Neural crest cell (in vitro differentiated cells): ENCODE measurements around the gene SCUBE2. TPM values are rescaled to one million over a fixed set of nuclear protein-coding genes. Genes with fewer than 3 reads are reported as not detected.

Experiments used
- DNase-seq: peaks from one replicate; pipeline ENCODE4 v3.0.0; 2021; ENCODE audit warnings: low read depth, mixed read lengths, low spot score
- H3K27ac Mint-ChIP-seq: one replicate; pipeline ENCODE4 v1.8.0; 2021; ENCODE audit warnings: mild to moderate bottlenecking, mixed read lengths; ENCODE audit not compliant: unreplicated experiment
- H3K27me3 Mint-ChIP-seq: 2 replicates; pipeline ENCODE4 v1.8.0; 2021; ENCODE audit warnings: low read depth, mild to moderate bottlenecking, mixed read lengths
- H3K36me3 Mint-ChIP-seq: 2 replicates; pipeline ENCODE4 v1.8.0; 2021; ENCODE audit warnings: low read depth, mild to moderate bottlenecking, mixed read lengths
- H3K4me1 Mint-ChIP-seq: 2 replicates; pipeline ENCODE4 v1.8.0; 2021; ENCODE audit warnings: mixed read lengths
- H3K4me3 Mint-ChIP-seq: one replicate; pipeline ENCODE4 v1.8.0; 2021; ENCODE audit warnings: mild to moderate bottlenecking, mixed read lengths
- H3K9me3 Mint-ChIP-seq: 2 replicates; pipeline ENCODE4 v1.8.0; 2021; ENCODE audit warnings: mixed read lengths
- total RNA-seq: library from RNA; stranded (reverse); gene quantifications from 2 replicates; pipeline ENCODE4 v1.2.1, GENCODE V29; 2021
- TF ChIP-seq, protein P1 (sequence below): fragments of 200-600 bp; sonication (generic); conservative IDR thresholded peaks from 2 replicates; pipeline ENCODE4 v1.5.0; 2021; ENCODE audit warnings: antibody characterized with exemption, mild to moderate bottlenecking

SCUBE2 gene
- total RNA-seq, 1 donor from 2014 or later, result 11.0 TPM

- TF ChIP-seq, protein P1, sequence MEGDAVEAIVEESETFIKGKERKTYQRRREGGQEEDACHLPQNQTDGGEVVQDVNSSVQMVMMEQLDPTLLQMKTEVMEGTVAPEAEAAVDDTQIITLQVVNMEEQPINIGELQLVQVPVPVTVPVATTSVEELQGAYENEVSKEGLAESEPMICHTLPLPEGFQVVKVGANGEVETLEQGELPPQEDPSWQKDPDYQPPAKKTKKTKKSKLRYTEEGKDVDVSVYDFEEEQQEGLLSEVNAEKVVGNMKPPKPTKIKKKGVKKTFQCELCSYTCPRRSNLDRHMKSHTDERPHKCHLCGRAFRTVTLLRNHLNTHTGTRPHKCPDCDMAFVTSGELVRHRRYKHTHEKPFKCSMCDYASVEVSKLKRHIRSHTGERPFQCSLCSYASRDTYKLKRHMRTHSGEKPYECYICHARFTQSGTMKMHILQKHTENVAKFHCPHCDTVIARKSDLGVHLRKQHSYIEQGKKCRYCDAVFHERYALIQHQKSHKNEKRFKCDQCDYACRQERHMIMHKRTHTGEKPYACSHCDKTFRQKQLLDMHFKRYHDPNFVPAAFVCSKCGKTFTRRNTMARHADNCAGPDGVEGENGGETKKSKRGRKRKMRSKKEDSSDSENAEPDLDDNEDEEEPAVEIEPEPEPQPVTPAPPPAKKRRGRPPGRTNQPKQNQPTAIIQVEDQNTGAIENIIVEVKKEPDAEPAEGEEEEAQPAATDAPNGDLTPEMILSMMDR, result no peak
- no peak for DNase-seq
- Mint-ChIP-seq H3K27me3 (no peaks in the 10 kb centered on the region), H3K36me3 (no peaks in the 10 kb centered on the region), H3K4me1 (no peaks in the 10 kb centered on the region), H3K4me3 (no peak overlapping the region), H3K27ac (no peak overlapping the region), H3K9me3 (no peaks in the 10 kb centered on the region)
These were observed 34.4 kb downstream of the SCUBE2 start for GRCh38 chr11:9057007-9057406.

DNA sequence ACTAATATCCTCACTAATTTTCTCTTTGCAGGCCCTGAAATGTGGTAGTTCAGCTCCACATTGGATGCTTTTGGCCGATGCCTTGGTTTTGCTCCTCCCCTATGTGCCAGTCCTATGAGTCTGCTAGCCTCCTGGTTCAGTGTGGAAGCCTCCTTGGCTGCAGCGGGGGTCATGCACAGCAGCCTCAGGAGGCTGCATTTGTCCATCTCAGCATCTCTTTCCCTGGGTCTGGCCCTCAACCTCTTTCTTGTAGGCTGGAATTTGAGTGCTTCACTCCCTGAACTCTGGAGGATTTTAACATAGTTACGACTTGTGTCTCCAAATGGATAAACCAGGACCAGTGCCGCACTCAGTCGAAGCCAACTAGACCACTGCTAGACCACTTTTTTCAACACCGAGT is 34.9 kb downstream of the SCUBE2 start:
- Mint-ChIP-seq H3K27me3 (no peaks in the 10 kb centered on the region), H3K4me3 (no peak overlapping the region), H3K27ac (no peak overlapping the region), H3K9me3 (no peaks in the 10 kb centered on the region), H3K4me1 (no peaks in the 10 kb centered on the region), H3K36me3 (no peaks in the 10 kb centered on the region)
- DNase-seq, result no peak
- TF ChIP-seq, protein P1, result no peak

DNA sequence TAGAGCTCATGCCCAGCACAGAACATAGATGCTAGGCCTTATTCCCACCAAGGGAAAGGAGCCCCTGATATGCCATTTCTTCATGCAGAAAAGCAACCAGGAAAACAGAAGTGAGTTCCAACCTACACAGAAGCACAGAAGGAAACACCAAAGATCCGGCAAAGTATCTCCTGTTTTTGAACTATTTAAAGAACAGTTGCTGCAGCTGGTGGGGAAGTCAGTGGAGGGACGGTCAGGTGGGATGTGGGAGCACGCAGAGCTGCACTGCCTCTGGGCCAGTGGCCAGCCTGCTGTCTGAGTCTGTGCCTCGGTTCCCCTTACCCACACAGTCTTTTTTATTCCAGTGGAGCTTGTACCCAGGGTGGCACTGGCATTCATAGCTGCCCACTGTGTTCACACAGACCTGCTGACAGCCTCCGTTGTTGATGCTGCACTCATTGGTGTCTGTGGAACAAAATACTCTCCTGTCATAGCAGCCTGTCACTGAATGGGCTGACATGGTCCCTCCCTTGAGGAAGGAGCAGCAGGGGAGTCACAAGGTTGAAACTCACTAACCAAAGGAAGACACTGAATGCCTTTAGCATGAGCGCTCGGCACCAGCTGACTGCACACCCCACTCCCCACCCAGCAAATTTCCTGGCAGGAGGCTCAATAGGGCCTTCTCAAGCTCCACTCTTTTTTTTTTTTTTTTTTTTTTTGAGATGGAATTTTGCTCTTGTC is 37.9 kb downstream of the SCUBE2 start:
- DNase-seq, result no peak
- Mint-ChIP-seq H3K9me3 (no peaks in the 10 kb centered on the region), H3K27me3 (no peaks in the 10 kb centered on the region), H3K36me3 (no peaks in the 10 kb centered on the region), H3K4me3 (no peak overlapping the region), H3K4me1 (peaks cover 3% of the 10 kb centered on the region), H3K27ac (no peak overlapping the region)
- TF ChIP-seq, protein P1, result no peak

DNA sequence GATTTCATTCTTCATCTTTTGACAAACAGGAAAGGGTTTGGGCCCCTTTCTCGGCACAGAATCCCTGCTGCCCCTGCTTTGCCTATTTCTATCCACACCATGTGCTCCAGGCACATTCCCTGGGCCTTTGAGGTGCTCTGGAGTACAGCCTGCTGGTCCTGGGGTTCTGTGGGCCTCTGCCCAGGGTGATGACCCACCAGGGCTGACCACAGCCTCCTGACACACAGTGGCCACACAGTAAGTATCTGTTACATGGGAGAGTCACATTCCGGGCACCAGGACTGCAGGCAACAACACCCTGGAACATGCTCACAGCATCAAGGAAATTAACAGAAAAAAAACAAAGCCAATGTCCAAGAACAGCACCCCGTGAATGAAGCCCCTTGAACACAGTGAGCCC is 39.1 kb downstream of the SCUBE2 start:
- TF ChIP-seq, protein P1, result no peak
- Mint-ChIP-seq H3K27me3 (no peaks in the 10 kb centered on the region), H3K27ac (no peak overlapping the region), H3K36me3 (no peaks in the 10 kb centered on the region), H3K9me3 (no peaks in the 10 kb centered on the region), H3K4me3 (no peak overlapping the region), H3K4me1 (peaks cover 12% of the 10 kb centered on the region)
- DNase-seq, result no peak

DNA sequence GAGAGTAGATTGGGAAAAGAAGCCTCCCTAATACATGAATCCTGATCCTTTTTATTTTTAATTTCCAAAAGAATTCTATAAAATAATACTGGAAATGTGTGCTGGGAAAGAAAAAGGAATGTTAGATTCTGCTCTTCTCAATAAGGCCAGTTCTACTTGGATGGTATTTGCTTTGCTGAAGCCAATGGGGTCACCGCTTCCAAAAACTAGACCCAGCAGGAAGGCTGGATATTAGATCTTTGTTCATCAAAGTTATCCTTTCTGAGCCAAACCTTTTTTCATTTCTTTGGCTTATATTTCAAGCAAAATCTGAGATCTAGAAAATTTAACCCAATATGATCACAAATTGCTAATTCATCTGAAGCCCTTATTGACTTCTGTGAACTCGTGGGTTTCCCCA is 41.4 kb downstream of the SCUBE2 start:
- no peak for DNase-seq
- TF ChIP-seq, protein P1, result no peak
- H3K27me3 Mint-ChIP-seq, result no peaks in the 10 kb centered on the region
- no peak overlapping the region for H3K4me3 Mint-ChIP-seq
- H3K9me3 Mint-ChIP-seq, result no peaks in the 10 kb centered on the region
- H3K36me3 Mint-ChIP-seq, result no peaks in the 10 kb centered on the region
- no peak overlapping the region for H3K27ac Mint-ChIP-seq
- H3K4me1 Mint-ChIP-seq, result peaks cover 14% of the 10 kb centered on the region
